Skeletal muscle satellite cell (primary cell): Measurements from ENCODE around the gene CHAF1B.
A peak's percentile ranks its signal among the peaks of the same experiment; 100 is the strongest.

Source experiments
- H3K27me3 ChIP-seq: 2 replicates; pipeline ENCODE4 v1.7.0; 2013; ENCODE audit warnings: low read length; ENCODE audit not compliant: control insufficient read depth, insufficient read depth
- H3K36me3 ChIP-seq: 2 replicates; pipeline ENCODE4 v1.7.0; 2013; ENCODE audit warnings: mild to moderate bottlenecking, control low read depth, low read length; ENCODE audit not compliant: insufficient read depth
- H3K4me1 ChIP-seq: 2 replicates; pipeline ENCODE4 v1.7.0; 2013; ENCODE audit warnings: low read length; ENCODE audit not compliant: control insufficient read depth, insufficient read depth
- H3K4me2 ChIP-seq: 2 replicates; pipeline ENCODE4 v1.7.0; 2013; ENCODE audit warnings: mild to moderate bottlenecking, low read length
- H3K4me3 ChIP-seq: 2 replicates; pipeline ENCODE4 v1.7.0; 2013; ENCODE audit warnings: low read length
- H3K9ac ChIP-seq: 2 replicates; pipeline ENCODE4 v1.7.0; 2013; ENCODE audit warnings: mild to moderate bottlenecking, low read depth, low read length, moderate library complexity
- H3K9me3 ChIP-seq: replicated peaks from 2 replicates; pipeline ENCODE4 v1.7.0; 2013; ENCODE audit warnings: mild to moderate bottlenecking, control low read depth, low read length

Gene CHAF1B

GRCh38 chr21:36415375-36415774 is 30.2 kb downstream of the CHAF1B start:
- Histone ChIP-seq H3K36me3 (peaks cover 11% of the 10 kb centered on the region), H3K9me3 (no peaks in the 10 kb centered on the region), H3K27me3 (no peaks in the 10 kb centered on the region), H3K9ac (no peak overlapping the region), H3K4me1 (no peaks in the 10 kb centered on the region), H3K4me2 (no peak overlapping the region), H3K4me3 (no peak overlapping the region)

- Histone ChIP-seq H3K4me2 (no peak overlapping the region), H3K9me3 (no peaks in the 10 kb centered on the region), H3K4me3 (no peak overlapping the region), H3K36me3 (no peaks in the 10 kb centered on the region), H3K9ac (no peak overlapping the region), H3K27me3 (no peaks in the 10 kb centered on the region), H3K4me1 (no peaks in the 10 kb centered on the region)
Measured at GRCh38 chr21:36419241-36419640, 34.0 kb downstream of the CHAF1B start.

DNA sequence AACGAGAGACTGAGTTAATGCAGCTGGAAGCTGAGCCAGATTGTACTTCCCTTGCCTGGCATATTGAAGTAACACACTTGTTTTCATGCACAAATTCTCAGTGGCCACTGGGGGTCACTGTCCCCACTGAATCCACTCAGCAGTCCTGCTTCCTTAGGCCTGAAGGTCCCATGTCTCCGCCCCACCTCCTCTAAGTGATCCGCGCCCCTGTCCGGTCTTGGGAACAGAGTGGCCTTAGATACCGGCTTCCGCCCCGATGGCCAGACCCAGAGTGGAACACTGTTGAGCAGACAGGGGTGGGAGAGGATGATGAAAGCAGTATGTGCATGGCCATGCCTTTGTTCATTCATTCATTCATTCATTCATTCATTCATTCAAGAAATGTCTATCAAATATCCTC is 34.8 kb downstream of the CHAF1B start:
- H3K4me2 ChIP-seq = peak overlapping the region; percentile 47
- H3K4me1 ChIP-seq = no peaks in the 10 kb centered on the region
- H3K27me3 ChIP-seq = no peaks in the 10 kb centered on the region
- H3K9ac ChIP-seq = peak overlapping the region; percentile 20
- H3K4me3 ChIP-seq = peak overlapping the region; percentile 5
- no peaks in the 10 kb centered on the region for H3K9me3 ChIP-seq
- H3K36me3 ChIP-seq = no peaks in the 10 kb centered on the region

GRCh38 chr21:36420571-36421339 is 35.6 kb downstream of the CHAF1B start:
- no peaks in the 10 kb centered on the region for H3K4me1 ChIP-seq
- H3K4me2 ChIP-seq = no peak overlapping the region
- no peaks in the 10 kb centered on the region for H3K27me3 ChIP-seq
- H3K36me3 ChIP-seq = no peaks in the 10 kb centered on the region
- no peaks in the 10 kb centered on the region for H3K9me3 ChIP-seq
- no peak overlapping the region for H3K4me3 ChIP-seq
- no peak overlapping the region for H3K9ac ChIP-seq

DNA sequence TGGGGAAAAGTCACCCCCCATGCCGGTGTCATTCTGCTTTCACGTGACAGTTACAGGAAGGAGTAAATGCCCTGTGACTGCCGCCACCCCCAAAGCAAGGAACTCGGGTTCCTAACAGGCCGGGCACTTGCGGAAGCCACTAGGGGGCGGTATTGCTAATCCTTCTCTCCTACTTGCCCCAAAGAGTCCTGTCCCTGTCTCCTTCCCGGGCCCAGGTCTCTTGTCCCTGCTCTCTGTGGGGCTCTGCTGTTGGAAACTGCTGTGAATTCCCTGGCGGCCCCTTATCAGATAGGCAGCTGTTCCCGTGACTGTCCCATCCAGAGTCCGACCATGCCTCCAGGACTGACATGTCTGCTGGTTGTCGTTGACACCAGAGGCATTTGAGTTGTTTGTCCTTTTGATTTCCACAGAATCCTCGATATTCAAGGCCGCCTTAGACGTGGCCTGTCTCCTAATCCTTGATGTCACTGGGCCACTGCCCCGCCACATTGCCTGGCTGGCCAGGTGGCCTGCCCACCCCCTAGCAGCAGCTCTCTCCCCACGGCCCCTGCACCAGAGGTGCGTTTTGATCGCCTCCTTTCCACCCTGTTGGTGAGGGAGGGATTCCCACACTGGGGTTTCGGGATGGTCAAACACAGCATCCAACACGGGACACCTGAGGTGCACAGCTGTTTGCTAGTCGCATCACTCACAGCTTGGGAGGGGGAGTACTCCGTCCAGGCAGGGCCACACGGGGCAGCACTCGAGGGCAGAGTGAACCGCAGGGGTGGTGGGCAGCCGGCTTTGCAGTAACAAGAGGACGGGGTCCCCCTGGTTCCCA is 37.3 kb downstream of the CHAF1B start:
- no peaks in the 10 kb centered on the region for H3K36me3 ChIP-seq
- no peaks in the 10 kb centered on the region for H3K27me3 ChIP-seq
- H3K4me3 ChIP-seq = no peak overlapping the region
- no peaks in the 10 kb centered on the region for H3K9me3 ChIP-seq
- H3K9ac ChIP-seq = no peak overlapping the region
- no peak overlapping the region for H3K4me2 ChIP-seq
- H3K4me1 ChIP-seq = no peaks in the 10 kb centered on the region

- Histone ChIP-seq H3K9ac (no peak overlapping the region), H3K36me3 (no peaks in the 10 kb centered on the region), H3K4me2 (no peak overlapping the region), H3K27me3 (no peaks in the 10 kb centered on the region), H3K4me1 (peaks cover 5% of the 10 kb centered on the region), H3K9me3 (no peaks in the 10 kb centered on the region), H3K4me3 (no peak overlapping the region)
Measured at GRCh38 chr21:36423771-36424433, 38.7 kb downstream of the CHAF1B start.

GRCh38 chr21:36424592-36424991 is 39.4 kb downstream of the CHAF1B start:
- peaks cover 12% of the 10 kb centered on the region for H3K4me1 ChIP-seq
- H3K9ac ChIP-seq = no peak overlapping the region
- H3K36me3 ChIP-seq = no peaks in the 10 kb centered on the region
- H3K4me3 ChIP-seq = no peak overlapping the region
- H3K27me3 ChIP-seq = no peaks in the 10 kb centered on the region
- H3K4me2 ChIP-seq = no peak overlapping the region
- H3K9me3 ChIP-seq = no peaks in the 10 kb centered on the region

DNA sequence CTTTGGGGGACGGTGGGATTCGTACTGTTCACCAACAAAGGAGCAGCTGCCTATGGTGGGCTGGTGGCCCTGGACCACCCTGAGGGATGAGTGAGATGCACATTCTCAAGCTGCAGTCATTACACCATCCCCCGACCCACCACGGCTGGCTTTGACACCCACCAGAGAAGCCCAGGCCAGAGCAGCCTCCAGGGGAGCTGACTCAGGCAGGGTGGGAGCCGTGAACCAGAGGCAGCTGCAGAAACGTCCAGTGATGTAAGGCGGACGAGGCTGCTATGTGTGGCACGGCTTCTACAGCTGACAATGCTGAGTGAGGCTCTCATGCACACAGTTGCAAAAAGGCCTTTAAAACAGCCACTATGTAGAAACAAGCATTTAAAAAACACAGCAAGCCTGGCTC is 40.1 kb downstream of the CHAF1B start:
- Histone ChIP-seq H3K4me2 (no peak overlapping the region), H3K36me3 (no peaks in the 10 kb centered on the region), H3K9ac (no peak overlapping the region), H3K4me1 (peaks cover 14% of the 10 kb centered on the region), H3K4me3 (no peak overlapping the region), H3K27me3 (no peaks in the 10 kb centered on the region), H3K9me3 (no peaks in the 10 kb centered on the region)

GRCh38 chr21:36427502-36427901 is 42.3 kb downstream of the CHAF1B start:
- Histone ChIP-seq H3K27me3 (no peaks in the 10 kb centered on the region), H3K9ac (no peak overlapping the region), H3K4me3 (no peak overlapping the region), H3K36me3 (no peaks in the 10 kb centered on the region), H3K4me2 (no peak overlapping the region), H3K9me3 (no peaks in the 10 kb centered on the region), H3K4me1 (peaks cover 28% of the 10 kb centered on the region)

- Histone ChIP-seq H3K9me3 (no peaks in the 10 kb centered on the region), H3K4me2 (peak overlapping the region; percentile 72), H3K4me3 (no peak overlapping the region), H3K4me1 (peaks cover 28% of the 10 kb centered on the region), H3K36me3 (no peaks in the 10 kb centered on the region), H3K9ac (peak overlapping the region; percentile 73), H3K27me3 (no peaks in the 10 kb centered on the region)
Measured at GRCh38 chr21:36428761-36429432, 43.7 kb downstream of the CHAF1B start.

GRCh38 chr21:36429947-36430546 is 44.9 kb downstream of the CHAF1B start:
- H3K9ac ChIP-seq = peak overlapping the region; percentile 73

More at GRCh38 chr21:36429947-36430546, 44.9 kb downstream of the CHAF1B start:
- Histone ChIP-seq H3K4me3 (peak overlapping the region; percentile 64), H3K9me3 (no peaks in the 10 kb centered on the region), H3K4me2 (peak overlapping the region; percentile 94), H3K4me1 (peaks cover 28% of the 10 kb centered on the region), H3K27me3 (no peaks in the 10 kb centered on the region), H3K36me3 (no peaks in the 10 kb centered on the region)
